ENCODE results near the gene NSUN7.
A peak's percentile ranks its signal among the peaks of the same experiment; 100 is the strongest.

The NSUN7 gene

GRCh38 chr4:40744218-40744617, 5.5 kb upstream of the NSUN7 start:
- no peaks in the 10 kb centered on the region for H3K36me3 ChIP-seq (ENCODE audit: control insufficient read depth, insufficient read depth, low read length)
- H3K27me3 ChIP-seq (ENCODE audit: control insufficient read depth, insufficient read depth, low read length) = no peaks in the 10 kb centered on the region
- H3K9ac ChIP-seq (ENCODE audit: low read length) = no peak overlapping the region
- no peak overlapping the region for H3K4me3 ChIP-seq (ENCODE audit: low read length)
- no peaks in the 10 kb centered on the region for H3K9me3 ChIP-seq (ENCODE audit: control insufficient read depth, low read length)
- peaks cover 6% of the 10 kb centered on the region for H3K4me1 ChIP-seq (ENCODE audit: control insufficient read depth, insufficient read depth, low read length)

- H3K4me1 ChIP-seq (ENCODE audit: control insufficient read depth, insufficient read depth, low read length) = peaks cover 6% of the 10 kb centered on the region
- no peak overlapping the region for H3K4me3 ChIP-seq (ENCODE audit: low read length)
- H3K9me3 ChIP-seq (ENCODE audit: control insufficient read depth, low read length) = no peaks in the 10 kb centered on the region
- no peak overlapping the region for H3K9ac ChIP-seq (ENCODE audit: low read length)
- no peaks in the 10 kb centered on the region for H3K27me3 ChIP-seq (ENCODE audit: control insufficient read depth, insufficient read depth, low read length)
- H3K36me3 ChIP-seq (ENCODE audit: control insufficient read depth, insufficient read depth, low read length) = no peaks in the 10 kb centered on the region
Measured at GRCh38 chr4:40745285-40745984, 4.3 kb upstream of the NSUN7 start.

GRCh38 chr4:40747207-40747835, 2.4 kb upstream of the NSUN7 start:
- Histone ChIP-seq H3K4me1 (ENCODE audit: control insufficient read depth, insufficient read depth, low read length) (peaks cover 6% of the 10 kb centered on the region), H3K9ac (ENCODE audit: low read length) (no peak overlapping the region), H3K4me3 (ENCODE audit: low read length) (no peak overlapping the region), H3K36me3 (ENCODE audit: control insufficient read depth, insufficient read depth, low read length) (no peaks in the 10 kb centered on the region), H3K9me3 (ENCODE audit: control insufficient read depth, low read length) (no peaks in the 10 kb centered on the region), H3K27me3 (ENCODE audit: control insufficient read depth, insufficient read depth, low read length) (no peaks in the 10 kb centered on the region)

- H3K9ac ChIP-seq (ENCODE audit: low read length) = peak overlapping the region; percentile 81
- H3K36me3 ChIP-seq (ENCODE audit: control insufficient read depth, insufficient read depth, low read length) = no peaks in the 10 kb centered on the region
- H3K27me3 ChIP-seq (ENCODE audit: control insufficient read depth, insufficient read depth, low read length) = no peaks in the 10 kb centered on the region
- H3K9me3 ChIP-seq (ENCODE audit: control insufficient read depth, low read length) = no peaks in the 10 kb centered on the region
- no peaks in the 10 kb centered on the region for H3K4me1 ChIP-seq (ENCODE audit: control insufficient read depth, insufficient read depth, low read length)
- peak overlapping the region; percentile 75 for H3K4me3 ChIP-seq (ENCODE audit: low read length)
Measured at GRCh38 chr4:40750461-40751258, 905 bp downstream of the NSUN7 start.

GRCh38 chr4:40755616-40756015, 5.9 kb downstream of the NSUN7 start:
- H3K36me3 ChIP-seq (ENCODE audit: control insufficient read depth, insufficient read depth, low read length) = no peaks in the 10 kb centered on the region
- no peak overlapping the region for H3K4me3 ChIP-seq (ENCODE audit: low read length)
- H3K9ac ChIP-seq (ENCODE audit: low read length) = no peak overlapping the region
- no peaks in the 10 kb centered on the region for H3K27me3 ChIP-seq (ENCODE audit: control insufficient read depth, insufficient read depth, low read length)
- H3K4me1 ChIP-seq (ENCODE audit: control insufficient read depth, insufficient read depth, low read length) = no peaks in the 10 kb centered on the region
- no peaks in the 10 kb centered on the region for H3K9me3 ChIP-seq (ENCODE audit: control insufficient read depth, low read length)

- H3K4me1 ChIP-seq (ENCODE audit: control insufficient read depth, insufficient read depth, low read length) = no peaks in the 10 kb centered on the region
- no peaks in the 10 kb centered on the region for H3K9me3 ChIP-seq (ENCODE audit: control insufficient read depth, low read length)
Measured at GRCh38 chr4:40763228-40763716, 13.5 kb downstream of the NSUN7 start.

GRCh38 chr4:40769266-40769665, 19.5 kb downstream of the NSUN7 start:
- no peaks in the 10 kb centered on the region for H3K27me3 ChIP-seq (ENCODE audit: control insufficient read depth, insufficient read depth, low read length)

More at GRCh38 chr4:40763228-40763716, 13.5 kb downstream of the NSUN7 start:
- Histone ChIP-seq H3K9ac (ENCODE audit: low read length) (no peak overlapping the region), H3K27me3 (ENCODE audit: control insufficient read depth, insufficient read depth, low read length) (no peaks in the 10 kb centered on the region), H3K36me3 (ENCODE audit: control insufficient read depth, insufficient read depth, low read length) (no peaks in the 10 kb centered on the region), H3K4me3 (ENCODE audit: low read length) (no peak overlapping the region)

GRCh38 chr4:40778090-40778489, 28.3 kb downstream of the NSUN7 start:
- Histone ChIP-seq H3K27me3 (ENCODE audit: control insufficient read depth, insufficient read depth, low read length) (no peaks in the 10 kb centered on the region), H3K4me1 (ENCODE audit: control insufficient read depth, insufficient read depth, low read length) (no peaks in the 10 kb centered on the region), H3K9ac (ENCODE audit: low read length) (no peak overlapping the region), H3K9me3 (ENCODE audit: control insufficient read depth, low read length) (no peaks in the 10 kb centered on the region), H3K4me3 (ENCODE audit: low read length) (no peak overlapping the region), H3K36me3 (ENCODE audit: control insufficient read depth, insufficient read depth, low read length) (no peaks in the 10 kb centered on the region)

More at GRCh38 chr4:40769266-40769665, 19.5 kb downstream of the NSUN7 start:
- Histone ChIP-seq H3K4me1 (ENCODE audit: control insufficient read depth, insufficient read depth, low read length) (no peaks in the 10 kb centered on the region), H3K9ac (ENCODE audit: low read length) (no peak overlapping the region), H3K9me3 (ENCODE audit: control insufficient read depth, low read length) (no peaks in the 10 kb centered on the region), H3K36me3 (ENCODE audit: control insufficient read depth, insufficient read depth, low read length) (no peaks in the 10 kb centered on the region), H3K4me3 (ENCODE audit: low read length) (no peak overlapping the region)

- Histone ChIP-seq H3K36me3 (ENCODE audit: control insufficient read depth, insufficient read depth, low read length) (no peaks in the 10 kb centered on the region), H3K9ac (ENCODE audit: low read length) (no peak overlapping the region), H3K4me1 (ENCODE audit: control insufficient read depth, insufficient read depth, low read length) (no peaks in the 10 kb centered on the region), H3K27me3 (ENCODE audit: control insufficient read depth, insufficient read depth, low read length) (no peaks in the 10 kb centered on the region), H3K9me3 (ENCODE audit: control insufficient read depth, low read length) (no peaks in the 10 kb centered on the region), H3K4me3 (ENCODE audit: low read length) (no peak overlapping the region)
Measured at GRCh38 chr4:40782876-40783275, 33.1 kb downstream of the NSUN7 start.

- Histone ChIP-seq H3K4me1 (ENCODE audit: control insufficient read depth, insufficient read depth, low read length) (no peaks in the 10 kb centered on the region), H3K9ac (ENCODE audit: low read length) (no peak overlapping the region), H3K9me3 (ENCODE audit: control insufficient read depth, low read length) (no peaks in the 10 kb centered on the region), H3K4me3 (ENCODE audit: low read length) (no peak overlapping the region), H3K36me3 (ENCODE audit: control insufficient read depth, insufficient read depth, low read length) (no peaks in the 10 kb centered on the region), H3K27me3 (ENCODE audit: control insufficient read depth, insufficient read depth, low read length) (no peaks in the 10 kb centered on the region)
Measured at GRCh38 chr4:40785727-40786126, 36.0 kb downstream of the NSUN7 start.

GRCh38 chr4:40788331-40788730, 38.6 kb downstream of the NSUN7 start:
- no peaks in the 10 kb centered on the region for H3K4me1 ChIP-seq (ENCODE audit: control insufficient read depth, insufficient read depth, low read length)
- no peaks in the 10 kb centered on the region for H3K36me3 ChIP-seq (ENCODE audit: control insufficient read depth, insufficient read depth, low read length)
- H3K4me3 ChIP-seq (ENCODE audit: low read length) = no peak overlapping the region
- H3K9me3 ChIP-seq (ENCODE audit: control insufficient read depth, low read length) = no peaks in the 10 kb centered on the region
- H3K9ac ChIP-seq (ENCODE audit: low read length) = no peak overlapping the region
- no peaks in the 10 kb centered on the region for H3K27me3 ChIP-seq (ENCODE audit: control insufficient read depth, insufficient read depth, low read length)

GRCh38 chr4:40789031-40789430, 39.3 kb downstream of the NSUN7 start:
- H3K9me3 ChIP-seq (ENCODE audit: control insufficient read depth, low read length) = no peaks in the 10 kb centered on the region
- no peak overlapping the region for H3K4me3 ChIP-seq (ENCODE audit: low read length)
- H3K36me3 ChIP-seq (ENCODE audit: control insufficient read depth, insufficient read depth, low read length) = no peaks in the 10 kb centered on the region
- H3K27me3 ChIP-seq (ENCODE audit: control insufficient read depth, insufficient read depth, low read length) = no peaks in the 10 kb centered on the region
- no peak overlapping the region for H3K9ac ChIP-seq (ENCODE audit: low read length)
- H3K4me1 ChIP-seq (ENCODE audit: control insufficient read depth, insufficient read depth, low read length) = no peaks in the 10 kb centered on the region
